Osteocyte (in vitro differentiated cells): ENCODE data around the gene LRRTM2. TPM values are rescaled to one million over a fixed set of nuclear protein-coding genes. Genes with fewer than 3 reads are reported as not detected.

Experiments used
- DNase-seq: peaks from one replicate; pipeline ENCODE4 v3.0.0; 2021; ENCODE audit warnings: mixed read lengths; ENCODE audit not compliant: unreplicated experiment; ENCODE audit errors: extremely low spot score
- H3K27ac Mint-ChIP-seq: one replicate; pipeline ENCODE4 v1.8.0; 2021; ENCODE audit warnings: mild to moderate bottlenecking, mixed read lengths; ENCODE audit not compliant: unreplicated experiment
- H3K27me3 Mint-ChIP-seq: one replicate; pipeline ENCODE4 v1.8.0; 2021; ENCODE audit warnings: mixed read lengths; ENCODE audit not compliant: unreplicated experiment
- H3K36me3 Mint-ChIP-seq: one replicate; pipeline ENCODE4 v1.8.0; 2021; ENCODE audit warnings: mixed read lengths; ENCODE audit not compliant: unreplicated experiment
- H3K4me1 Mint-ChIP-seq: one replicate; pipeline ENCODE4 v1.8.0; 2021; ENCODE audit warnings: mixed read lengths; ENCODE audit not compliant: unreplicated experiment
- H3K4me3 Mint-ChIP-seq: one replicate; pipeline ENCODE4 v1.8.0; 2021; ENCODE audit warnings: mild to moderate bottlenecking, moderate library complexity, mixed read lengths; ENCODE audit not compliant: unreplicated experiment
- H3K9me3 Mint-ChIP-seq: one replicate; pipeline ENCODE4 v1.8.0; 2021; ENCODE audit warnings: mixed read lengths; ENCODE audit not compliant: unreplicated experiment
- total RNA-seq: library from RNA; stranded (reverse); gene quantifications from 2 replicates; pipeline ENCODE4 v1.2.1, GENCODE V29; 2021
- TF ChIP-seq, protein P1 (sequence below): fragments of 200-600 bp; sonication (generic); IDR thresholded peaks from 2 replicates; pipeline ENCODE4 v1.5.0; 2021; ENCODE audit warnings: antibody characterized with exemption, mild to moderate bottlenecking, moderate library complexity

Gene LRRTM2
- total RNA-seq, 1 donor from 2014 or later, result not detected

DNA sequence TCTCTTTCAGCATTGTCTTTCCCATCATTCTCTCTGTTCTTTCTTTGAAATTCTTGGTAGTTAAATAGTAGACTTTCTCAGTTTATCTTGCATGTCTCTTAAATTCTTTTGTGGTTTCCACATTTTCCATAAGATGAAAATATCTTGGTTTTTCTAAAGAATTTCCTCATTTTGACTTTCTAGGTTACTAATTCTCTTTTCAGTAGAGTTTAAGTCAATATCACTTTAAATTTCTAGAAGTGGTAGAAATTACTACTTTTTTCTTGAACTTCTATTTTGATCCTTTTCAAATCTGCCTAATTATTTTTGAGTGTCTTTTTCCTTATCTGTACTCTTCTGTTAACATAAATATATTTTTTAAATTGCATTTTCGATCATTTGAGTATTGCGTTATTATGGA is 23.6 kb upstream of the LRRTM2 start:
- H3K27me3 Mint-ChIP-seq, result no peaks in the 10 kb centered on the region
- no peak for DNase-seq
- TF ChIP-seq, protein P1, sequence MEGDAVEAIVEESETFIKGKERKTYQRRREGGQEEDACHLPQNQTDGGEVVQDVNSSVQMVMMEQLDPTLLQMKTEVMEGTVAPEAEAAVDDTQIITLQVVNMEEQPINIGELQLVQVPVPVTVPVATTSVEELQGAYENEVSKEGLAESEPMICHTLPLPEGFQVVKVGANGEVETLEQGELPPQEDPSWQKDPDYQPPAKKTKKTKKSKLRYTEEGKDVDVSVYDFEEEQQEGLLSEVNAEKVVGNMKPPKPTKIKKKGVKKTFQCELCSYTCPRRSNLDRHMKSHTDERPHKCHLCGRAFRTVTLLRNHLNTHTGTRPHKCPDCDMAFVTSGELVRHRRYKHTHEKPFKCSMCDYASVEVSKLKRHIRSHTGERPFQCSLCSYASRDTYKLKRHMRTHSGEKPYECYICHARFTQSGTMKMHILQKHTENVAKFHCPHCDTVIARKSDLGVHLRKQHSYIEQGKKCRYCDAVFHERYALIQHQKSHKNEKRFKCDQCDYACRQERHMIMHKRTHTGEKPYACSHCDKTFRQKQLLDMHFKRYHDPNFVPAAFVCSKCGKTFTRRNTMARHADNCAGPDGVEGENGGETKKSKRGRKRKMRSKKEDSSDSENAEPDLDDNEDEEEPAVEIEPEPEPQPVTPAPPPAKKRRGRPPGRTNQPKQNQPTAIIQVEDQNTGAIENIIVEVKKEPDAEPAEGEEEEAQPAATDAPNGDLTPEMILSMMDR, result no peak
- no peak overlapping the region for H3K4me3 Mint-ChIP-seq
- peaks cover 7% of the 10 kb centered on the region for H3K9me3 Mint-ChIP-seq
- H3K36me3 Mint-ChIP-seq, result peaks cover 44% of the 10 kb centered on the region
- H3K4me1 Mint-ChIP-seq, result peaks cover 49% of the 10 kb centered on the region
- H3K27ac Mint-ChIP-seq, result no peak overlapping the region

DNA sequence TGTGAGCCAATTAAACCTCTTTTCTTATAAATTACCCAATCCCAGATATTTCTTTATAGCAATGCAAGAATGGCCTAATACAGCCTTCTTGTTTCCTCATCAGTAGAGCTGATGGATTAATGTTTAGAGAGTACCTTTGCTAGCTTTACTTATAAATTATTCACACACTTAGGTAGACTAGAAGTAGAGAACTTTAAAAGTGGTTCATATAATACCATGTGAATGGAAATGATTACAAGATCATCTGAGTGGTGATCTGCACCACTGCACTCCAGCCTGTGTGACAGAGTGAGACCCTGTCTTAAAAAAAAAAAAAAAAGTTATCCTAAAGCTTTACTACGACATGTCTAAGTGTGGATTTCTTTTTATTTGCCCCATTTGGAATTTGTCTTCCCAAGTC is 23.2 kb upstream of the LRRTM2 start:
- Mint-ChIP-seq H3K9me3 (peaks cover 7% of the 10 kb centered on the region), H3K27ac (no peak overlapping the region), H3K36me3 (peaks cover 40% of the 10 kb centered on the region), H3K27me3 (no peaks in the 10 kb centered on the region), H3K4me3 (no peak overlapping the region), H3K4me1 (peaks cover 45% of the 10 kb centered on the region)
- no peak for DNase-seq
- TF ChIP-seq, protein P1, result no peak

DNA sequence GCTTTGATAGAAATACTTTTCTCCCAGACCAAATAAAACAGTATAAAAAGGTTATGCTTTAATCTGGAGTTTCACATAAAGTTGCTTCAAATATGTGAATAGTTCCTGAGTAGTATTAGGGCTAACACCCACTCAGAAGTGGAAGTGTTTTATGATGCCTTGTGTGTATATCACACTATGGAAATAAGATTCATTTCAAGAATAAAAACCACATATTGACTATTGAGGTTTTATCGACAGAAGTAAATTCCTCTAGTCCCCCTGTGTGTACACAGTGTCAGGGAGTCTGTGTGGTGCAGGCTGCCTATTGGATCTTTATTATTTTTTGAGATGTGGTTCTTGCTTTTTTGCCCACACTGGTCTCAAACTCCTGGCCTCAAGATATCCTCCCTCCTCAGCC is 20.8 kb upstream of the LRRTM2 start:
- no peaks in the 10 kb centered on the region for H3K27me3 Mint-ChIP-seq
- DNase-seq, result no peak
- peaks cover 7% of the 10 kb centered on the region for H3K9me3 Mint-ChIP-seq
- H3K36me3 Mint-ChIP-seq, result peaks cover 27% of the 10 kb centered on the region
- H3K4me1 Mint-ChIP-seq, result peaks cover 26% of the 10 kb centered on the region
- no peak overlapping the region for H3K4me3 Mint-ChIP-seq
- TF ChIP-seq, protein P1, result no peak
- no peak overlapping the region for H3K27ac Mint-ChIP-seq

DNA sequence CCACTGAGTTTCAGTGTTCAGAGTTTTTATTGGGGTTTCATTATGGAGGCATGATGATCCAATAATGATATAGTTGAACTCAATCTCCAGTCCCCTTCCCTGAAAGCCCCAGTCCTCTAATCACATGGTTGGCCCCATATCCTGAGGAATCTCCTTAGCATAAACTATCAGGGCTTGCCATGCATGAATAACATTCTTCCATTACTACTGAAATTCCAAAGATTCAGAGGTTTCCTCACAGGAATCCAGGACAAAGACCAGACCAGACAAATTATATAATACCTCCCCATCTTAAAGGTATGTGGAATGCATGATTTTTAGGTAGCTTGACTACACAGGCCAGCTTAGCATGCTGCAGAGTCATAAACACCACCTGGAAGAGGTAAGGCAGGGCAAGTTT is 15.5 kb upstream of the LRRTM2 start:
- Mint-ChIP-seq H3K36me3 (peaks cover 46% of the 10 kb centered on the region), H3K27me3 (no peaks in the 10 kb centered on the region), H3K9me3 (no peaks in the 10 kb centered on the region), H3K4me1 (no peaks in the 10 kb centered on the region), H3K27ac (no peak overlapping the region), H3K4me3 (no peak overlapping the region)
- DNase-seq, result no peak
- TF ChIP-seq, protein P1, result no peak

DNA sequence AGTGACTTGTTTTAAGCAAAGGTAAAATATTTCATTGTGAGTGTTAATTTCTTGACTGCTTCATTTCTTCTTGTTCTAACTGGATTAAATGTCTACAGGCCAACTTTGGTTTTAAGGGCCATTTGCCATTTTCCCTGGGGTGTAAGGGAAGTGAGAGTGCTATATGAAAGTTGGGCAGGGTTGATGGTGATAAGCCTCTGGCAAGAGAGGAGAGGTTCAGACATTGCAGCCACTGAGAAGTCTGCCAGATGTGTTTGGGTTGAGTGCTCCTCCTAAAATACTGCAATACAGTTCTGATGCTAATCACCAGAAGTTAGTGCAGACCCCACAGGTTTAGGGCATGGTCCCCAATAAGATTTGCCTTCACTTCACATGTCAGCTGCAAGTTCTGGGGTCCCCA is 14.9 kb upstream of the LRRTM2 start:
- H3K27ac Mint-ChIP-seq, result no peak overlapping the region
- H3K27me3 Mint-ChIP-seq, result no peaks in the 10 kb centered on the region
- TF ChIP-seq, protein P1, result no peak
- no peak for DNase-seq
- peaks cover 44% of the 10 kb centered on the region for H3K36me3 Mint-ChIP-seq
- H3K4me3 Mint-ChIP-seq, result no peak overlapping the region
- no peaks in the 10 kb centered on the region for H3K9me3 Mint-ChIP-seq
- no peaks in the 10 kb centered on the region for H3K4me1 Mint-ChIP-seq
